Thoracic aorta (tissue), 2 donors: Measurements from ENCODE around the gene MRPS18A. TPM values are rescaled to one million over a fixed set of nuclear protein-coding genes. Genes with fewer than 3 reads are reported as not detected.

Source experiments
- ATAC-seq: fragments of 150-250 bp; one replicate; pipeline ENCODE4 v1.8.0; 2017; ENCODE audit warnings: low read depth; ENCODE audit not compliant: insufficient number of reproducible peaks, low FRiP score
- DNase-seq: peaks from one replicate; pipeline ENCODE4 v3.0.0-alpha.2; 2020; ENCODE audit warnings: low spot score
- H3K27ac ChIP-seq, 2 donors: fragments of 200-600 bp; sonication (generic); 1 replicate in 1 of 2; 2 replicates in 1 of 2; pipeline ENCODE4 v1.5.1; 2016; ENCODE audit warnings: mild to moderate bottlenecking in 2 of 2, moderate library complexity in 2 of 2
- H3K27me3 ChIP-seq: fragments of 200-600 bp; sonication (generic); replicated peaks from 2 replicates; pipeline ENCODE4 v1.6.0; 2016; ENCODE audit warnings: mild to moderate bottlenecking; ENCODE audit not compliant: insufficient read depth
- H3K36me3 ChIP-seq: fragments of 200-600 bp; sonication (generic); one replicate; pipeline ENCODE4 v1.5.1; 2016
- H3K4me1 ChIP-seq, 2 donors: fragments of 200-600 bp; sonication (generic); 1 replicate in 1 of 2; 2 replicates in 1 of 2; pipeline versions ENCODE4 v1.5.1 to v1.6.0; 2016; ENCODE audit warnings: low read depth in 2 of 2, mild to moderate bottlenecking in 1 of 2; ENCODE audit not compliant: control insufficient read depth in 1 of 2
- H3K4me3 ChIP-seq: fragments of 200-600 bp; sonication (generic); 2 replicates; pipeline ENCODE4 v1.5.1; 2016; ENCODE audit warnings: mild to moderate bottlenecking
- H3K9me3 ChIP-seq: fragments of 200-600 bp; sonication (generic); 2 replicates; pipeline ENCODE4 v1.5.1; 2016
- CTCF ChIP-seq: fragments of 200-600 bp; sonication (generic); IDR thresholded peaks from one replicate; pipeline ENCODE4 v1.5.1; 2019; ENCODE audit warnings: antibody characterized with exemption
- total RNA-seq, 2 donors: library from RNA; depleted of rRNA; stranded (reverse); fragments of >200 nt; gene quantifications; one replicate each; pipeline versions ENCODE4 v1.1.0 to v1.2.3, GENCODE V29; 2016

MRPS18A gene
- total RNA-seq, 2 donors from 2014 or later: 21.2 to 39.4 TPM

- H3K27me3 ChIP-seq: no peaks in the 10 kb centered on the region
- no peak for TF ChIP-seq CTCF
- no peak for DNase-seq
- no peak for ATAC-seq
- H3K4me3 ChIP-seq: no peak overlapping the region
- H3K36me3 ChIP-seq: no peaks in the 10 kb centered on the region
- H3K4me1 ChIP-seq: peaks cover 5 to 6% of the 10 kb centered on the region in 2 donors
- H3K27ac ChIP-seq: no peak overlapping the region
- no peaks in the 10 kb centered on the region for H3K9me3 ChIP-seq
Observed at GRCh38 chr6:43720999-43721398, 33.4 kb upstream of the MRPS18A start.

DNA sequence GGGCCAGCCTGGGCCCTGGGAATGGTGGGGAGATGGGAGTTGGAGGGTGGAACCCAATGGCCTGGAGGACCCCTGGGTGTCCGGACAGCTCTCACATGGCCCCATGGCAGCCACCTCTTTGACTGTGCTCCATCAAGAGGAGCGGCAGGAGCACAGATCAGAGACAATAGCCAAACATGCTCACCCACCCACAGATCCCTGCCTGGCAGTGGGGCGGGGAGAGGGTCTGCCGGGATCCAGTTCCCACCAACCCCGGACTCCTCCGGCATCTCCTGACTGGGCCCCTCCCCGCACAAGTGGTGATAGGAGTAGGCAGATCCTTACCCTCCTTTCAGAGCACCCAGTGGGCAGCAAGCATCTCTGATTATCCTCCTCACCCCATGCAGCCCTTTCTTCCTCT is 31.9 kb upstream of the MRPS18A start:
- ATAC-seq (no peak), DNase-seq (no peak)
- H3K27me3 ChIP-seq: no peaks in the 10 kb centered on the region
- no peak overlapping the region for H3K4me3 ChIP-seq
- H3K27ac ChIP-seq: no peak overlapping the region
- peaks cover 8 to 12% of the 10 kb centered on the region in 2 donors for H3K4me1 ChIP-seq
- no peaks in the 10 kb centered on the region for H3K9me3 ChIP-seq
- TF ChIP-seq CTCF: no peak
- H3K36me3 ChIP-seq: no peaks in the 10 kb centered on the region

GRCh38 chr6:43718387-43719105 is 31.0 kb upstream of the MRPS18A start:
- no peak for DNase-seq
- Histone ChIP-seq H3K9me3 (no peaks in the 10 kb centered on the region), H3K36me3 (no peaks in the 10 kb centered on the region), H3K4me1 (peaks cover 8 to 12% of the 10 kb centered on the region in 2 donors), H3K4me3 (no peak overlapping the region), H3K27ac (no peak overlapping the region), H3K27me3 (no peaks in the 10 kb centered on the region)
- ATAC-seq: no peak
- no peak for TF ChIP-seq CTCF

GRCh38 chr6:43717822-43718221 is 30.2 kb upstream of the MRPS18A start:
- no peak for DNase-seq
- H3K27ac ChIP-seq: no peak overlapping the region
- no peak for ATAC-seq

DNA sequence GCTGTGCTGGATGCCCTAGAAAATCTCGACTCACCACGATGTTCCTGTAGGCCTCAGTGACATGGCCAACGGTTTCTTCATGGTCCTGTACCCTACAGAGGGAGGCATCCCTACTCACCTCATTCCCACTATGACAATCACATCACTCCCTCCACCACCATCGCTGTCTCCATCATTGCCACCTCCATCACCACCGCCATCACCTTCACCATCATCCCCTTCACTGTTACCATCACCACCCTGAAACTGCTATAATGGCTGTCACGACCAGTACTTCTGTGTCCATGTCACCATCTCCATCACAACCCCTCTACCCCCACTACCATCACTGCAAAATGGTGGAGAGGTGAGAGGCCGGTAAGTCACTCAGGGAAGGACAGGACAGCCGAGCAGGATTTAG is 29.8 kb upstream of the MRPS18A start:
- no peaks in the 10 kb centered on the region for H3K27me3 ChIP-seq
- no peaks in the 10 kb centered on the region for H3K9me3 ChIP-seq
- no peak for DNase-seq
- H3K4me3 ChIP-seq: no peak overlapping the region
- no peak overlapping the region for H3K27ac ChIP-seq
- no peak for ATAC-seq
- no peak for TF ChIP-seq CTCF
- no peaks in the 10 kb centered on the region for H3K36me3 ChIP-seq
- H3K4me1 ChIP-seq: peaks cover 8 to 12% of the 10 kb centered on the region in 2 donors

More at GRCh38 chr6:43717822-43718221, 30.2 kb upstream of the MRPS18A start:
- Histone ChIP-seq H3K9me3 (no peaks in the 10 kb centered on the region), H3K27me3 (no peaks in the 10 kb centered on the region), H3K4me3 (no peak overlapping the region), H3K36me3 (no peaks in the 10 kb centered on the region), H3K4me1 (peaks cover 8 to 12% of the 10 kb centered on the region in 2 donors)
- TF ChIP-seq CTCF: no peak
